T1000 (cell line): ENCODE results near the gene OGDHL.
"Not testable (repeated sequence)": the region's sequence is repeated elsewhere in the genome, so short reads cannot be mapped to it uniquely, and the experiment has no call there.

Experiments used
- DNase-seq: peaks from one replicate; lab custom pipeline; 2025; ENCODE audit warnings: mixed read lengths; lab: John Stamatoyannopoulos, UW

OGDHL gene

GRCh38 chr10:49739426-49739825 lies 22.7 kb downstream of the OGDHL start:
- DNase-seq = no peak

- DNase-seq = no peak
These were observed 23.3 kb downstream of the OGDHL start for GRCh38 chr10:49738616-49739360.

DNA sequence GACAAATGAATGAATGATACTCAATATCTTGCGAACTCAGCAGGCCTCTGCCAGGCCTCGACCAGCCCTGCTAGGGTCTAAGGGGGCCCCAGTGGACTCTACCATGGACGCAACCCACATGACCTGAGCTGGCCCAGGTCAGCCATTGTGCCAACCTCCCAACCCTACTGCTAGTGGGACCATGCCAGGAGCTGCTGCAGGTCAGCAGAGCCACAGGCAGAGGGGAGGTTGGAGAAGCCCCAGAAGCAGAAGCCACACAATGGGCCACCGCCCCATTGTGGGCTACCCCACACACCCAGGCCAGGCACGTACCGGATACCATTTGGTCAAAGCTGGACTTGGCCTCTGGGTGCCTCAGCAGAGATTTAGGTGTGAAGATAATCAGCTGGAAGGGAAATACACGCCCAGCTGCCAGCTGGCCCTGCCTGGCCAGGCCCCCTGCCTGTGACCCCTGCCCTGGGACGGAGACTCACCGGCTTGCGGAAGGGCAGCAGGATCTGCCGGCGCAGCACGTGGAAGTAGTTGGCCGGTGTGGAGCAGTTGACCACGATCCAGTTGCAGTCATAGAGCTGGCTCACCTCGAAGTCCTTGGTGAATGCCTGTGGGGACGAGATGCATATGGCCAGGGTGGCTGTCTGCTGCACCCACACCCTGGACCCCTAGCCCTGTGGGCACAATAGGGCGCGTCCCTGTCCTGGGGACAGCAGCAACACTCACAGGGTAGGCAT lies 24.5 kb downstream of the OGDHL start:
- no peak for DNase-seq

GRCh38 chr10:49736564-49737113 lies 25.5 kb downstream of the OGDHL start:
- no peak for DNase-seq

GRCh38 chr10:49735848-49736563 lies 26.1 kb downstream of the OGDHL start:
- no peak for DNase-seq

DNA sequence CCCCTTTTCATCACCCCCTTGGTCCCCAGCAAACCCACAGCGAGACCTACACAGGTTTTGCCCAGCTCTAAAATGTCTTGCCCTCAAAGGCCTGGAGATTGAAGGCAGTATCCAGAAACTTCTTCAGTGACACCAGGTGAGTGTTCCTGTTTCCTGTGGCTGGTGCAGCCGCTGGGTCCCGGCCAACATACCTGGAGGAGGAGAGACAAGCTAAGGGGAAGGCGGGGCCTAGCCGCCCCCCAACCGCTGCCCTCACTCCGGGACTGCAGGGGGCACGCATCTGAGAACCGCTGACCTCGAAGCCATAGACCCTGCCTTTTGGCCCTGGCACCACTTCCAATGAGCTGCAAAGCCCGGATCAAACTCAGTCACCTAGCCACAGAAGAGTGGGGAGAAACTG lies 27.0 kb downstream of the OGDHL start:
- no peak for DNase-seq

DNA sequence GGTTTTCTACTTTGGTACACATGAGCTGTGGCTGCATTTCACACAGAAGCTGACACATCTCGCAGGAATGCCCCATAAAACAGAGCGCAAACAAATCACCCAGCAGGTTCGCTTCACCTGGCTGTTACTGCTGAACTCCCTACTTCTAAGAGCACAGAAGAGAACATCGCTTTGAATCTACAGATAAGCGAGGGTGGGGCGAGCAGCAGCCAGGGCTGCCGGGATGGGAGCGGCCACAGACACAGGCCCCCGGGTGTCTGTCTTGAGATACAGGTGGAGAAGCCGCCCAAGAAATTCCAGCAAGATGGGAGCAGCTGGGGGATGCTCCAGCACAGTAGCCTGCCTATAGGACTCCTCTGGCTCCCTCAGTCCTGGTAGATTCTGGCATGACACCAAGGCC lies 27.4 kb downstream of the OGDHL start:
- DNase-seq = no peak

- DNase-seq = no peak
These were observed 28.3 kb downstream of the OGDHL start for GRCh38 chr10:49733866-49734265.

DNA sequence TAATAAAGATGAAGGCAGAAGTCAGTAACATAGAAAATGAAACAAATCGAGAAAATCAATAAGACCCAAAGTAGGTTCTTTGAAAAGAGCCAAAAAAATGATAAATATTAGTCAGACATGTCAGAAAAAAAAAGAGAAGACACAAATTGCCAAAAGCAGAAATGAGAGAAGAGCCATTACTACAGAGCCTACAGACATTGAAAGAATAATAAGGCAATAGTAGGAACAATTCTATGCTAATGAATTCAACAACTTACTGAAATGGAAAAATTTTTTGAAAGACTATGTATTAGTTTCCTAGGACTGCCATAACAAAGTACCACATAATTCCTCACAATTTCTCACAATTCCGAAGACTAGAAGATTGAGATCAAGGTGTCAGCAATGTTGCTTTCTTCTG lies 35.5 kb downstream of the OGDHL start:
- DNase-seq = no peak

GRCh38 chr10:49715157-49715556 lies 47.0 kb downstream of the OGDHL start:
- DNase-seq = not testable (repeated sequence)

DNA sequence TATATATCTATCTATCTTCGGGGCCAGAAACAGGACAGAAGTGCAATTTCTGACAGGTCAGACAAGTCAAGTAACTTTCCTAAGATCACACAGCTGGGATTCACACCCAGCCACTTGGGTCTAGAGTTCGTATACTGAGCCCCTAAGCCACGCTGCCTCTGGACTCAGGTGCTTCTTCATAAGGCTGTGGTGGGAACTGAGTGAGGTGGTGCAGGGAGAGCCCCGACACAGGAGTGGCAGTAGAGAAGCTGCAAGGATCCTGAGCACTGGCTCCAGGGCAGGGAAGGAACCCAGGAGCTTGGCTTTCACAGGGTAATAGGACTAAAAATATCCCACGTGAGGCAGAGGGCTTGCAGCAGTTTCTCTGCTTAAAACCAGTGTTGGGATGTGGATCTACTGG lies 48.9 kb downstream of the OGDHL start:
- DNase-seq = no peak

GRCh38 chr10:49711481-49711880 lies 50.6 kb downstream of the OGDHL start:
- no peak for DNase-seq

- DNase-seq = no peak
These were observed 51.2 kb downstream of the OGDHL start for GRCh38 chr10:49710966-49711365.

- no peak for DNase-seq
These were observed 52.2 kb downstream of the OGDHL start for GRCh38 chr10:49709934-49710333.

DNA sequence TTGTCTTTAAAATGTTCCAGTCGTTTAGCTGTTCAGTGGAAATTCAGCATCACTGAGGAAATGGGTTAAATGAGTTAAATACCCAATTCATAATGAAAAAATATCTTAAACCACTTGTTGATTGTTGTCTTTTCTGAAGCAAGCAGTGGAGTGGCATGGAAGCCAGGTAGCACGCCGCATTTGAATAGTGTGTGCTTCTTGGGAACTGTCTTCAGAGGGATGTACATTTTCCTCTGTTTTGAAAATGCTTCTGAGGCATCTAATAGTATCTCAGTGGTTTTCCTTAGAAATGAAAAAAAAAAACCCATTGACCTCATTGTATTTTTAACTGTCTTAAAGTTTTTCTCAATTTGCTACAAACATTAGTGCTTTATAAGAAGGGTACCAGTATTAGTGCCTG lies 54.5 kb downstream of the OGDHL start:
- no peak for DNase-seq

DNA sequence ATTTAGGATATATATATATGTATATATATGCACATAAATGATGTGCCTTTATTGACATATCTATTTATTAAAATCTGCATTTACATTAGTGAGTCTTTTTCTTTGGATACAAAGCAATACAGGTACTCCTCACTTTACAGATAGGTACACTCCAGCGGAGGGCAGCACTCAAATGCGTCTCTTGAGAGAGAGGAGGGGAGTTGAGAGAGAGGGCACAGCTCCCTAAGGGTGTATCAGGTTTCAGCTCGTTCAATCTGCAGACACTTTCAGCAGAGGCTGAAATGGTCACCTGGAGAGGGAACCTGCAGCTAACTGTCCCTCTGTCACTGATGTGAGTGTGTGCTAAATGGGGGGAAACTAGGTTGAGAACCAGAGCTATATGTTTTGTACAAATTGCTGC lies 61.1 kb downstream of the OGDHL start:
- no peak for DNase-seq

DNA sequence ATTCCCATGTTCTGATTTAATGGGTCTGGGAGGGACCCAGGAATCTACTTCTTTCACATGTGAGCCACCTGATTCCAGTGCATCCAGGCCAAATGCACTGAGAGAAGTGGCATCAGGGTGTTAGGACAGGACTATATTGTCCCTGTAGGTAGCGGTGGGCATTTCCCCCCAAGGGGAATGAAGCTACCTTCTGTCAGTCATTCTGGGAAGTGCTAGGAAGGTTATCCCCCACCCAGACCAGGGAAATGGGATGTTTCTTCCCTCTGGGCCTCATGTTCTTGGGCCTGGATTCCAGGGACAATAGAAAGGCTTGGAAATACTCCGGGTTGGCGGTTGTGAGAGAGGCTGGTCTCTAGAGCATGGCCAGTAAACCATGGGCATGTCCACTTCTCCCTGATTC lies 61.9 kb downstream of the OGDHL start:
- no peak for DNase-seq

- DNase-seq = no peak
These were observed 63.4 kb downstream of the OGDHL start for GRCh38 chr10:49698679-49699078.

DNA sequence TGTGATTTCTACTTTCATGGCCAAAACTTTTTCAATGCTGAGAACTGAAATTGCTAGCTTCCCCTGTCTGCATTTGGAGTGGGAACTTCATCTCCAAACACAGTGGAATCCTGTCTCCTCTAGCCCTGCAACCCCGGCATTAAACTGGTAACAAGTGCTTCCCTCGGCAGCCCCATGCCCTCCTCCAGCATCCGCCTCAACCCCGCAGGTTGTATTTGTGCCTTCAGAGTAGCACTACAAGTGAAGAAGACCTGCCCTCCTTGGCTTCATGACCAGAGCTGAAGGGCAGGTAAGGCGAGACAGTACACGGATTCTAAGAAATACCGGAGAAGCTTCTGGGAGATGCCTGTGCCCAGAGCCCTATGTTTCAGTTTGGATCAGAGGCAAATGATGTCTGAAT lies 65.8 kb downstream of the OGDHL start:
- DNase-seq = no peak

DNA sequence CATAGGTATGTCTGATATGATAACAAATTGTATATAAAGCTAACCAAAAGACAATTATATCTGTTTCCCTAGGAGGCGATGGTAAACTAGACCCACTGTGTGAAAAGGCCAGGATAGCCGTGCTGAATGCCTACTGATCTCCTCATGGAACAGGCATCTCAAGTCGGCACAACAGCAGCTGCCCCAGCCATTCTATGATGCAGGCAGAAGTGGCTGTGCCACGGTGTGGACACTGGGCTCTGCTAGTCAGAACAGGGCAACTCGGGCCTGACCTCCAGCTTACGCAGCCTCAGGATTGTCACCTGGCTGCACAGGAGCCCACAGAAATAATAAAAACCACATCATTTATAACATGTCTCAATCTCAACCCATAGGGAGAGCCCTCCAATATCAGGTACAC lies 67.7 kb downstream of the OGDHL start:
- no peak for DNase-seq

DNA sequence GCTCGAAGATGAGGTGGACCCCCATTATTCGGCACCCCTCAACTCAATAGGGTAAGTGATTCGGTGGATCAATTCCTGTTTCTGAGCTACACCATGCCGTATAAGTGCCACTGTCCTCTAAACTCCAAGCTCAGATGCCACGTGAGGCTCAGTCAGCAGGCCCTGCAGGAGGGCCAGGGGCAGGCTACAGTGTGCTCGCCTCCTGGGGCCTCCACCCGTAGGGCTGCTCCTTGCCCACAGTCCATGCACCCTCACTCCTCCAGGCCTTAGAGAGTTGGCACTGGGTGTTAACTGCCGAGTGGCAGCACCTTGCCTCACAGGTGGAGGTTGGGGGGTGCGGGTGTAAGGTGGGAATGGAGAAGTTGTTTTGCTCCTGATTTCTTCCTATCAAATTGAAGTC lies 70.5 kb downstream of the OGDHL start:
- DNase-seq = no peak

- no peak for DNase-seq
These were observed 71.3 kb downstream of the OGDHL start for GRCh38 chr10:49690698-49691356.
